ENCODE data around the gene SEPTIN10. TPM values are rescaled to one million over a fixed set of nuclear protein-coding genes. Genes with fewer than 3 reads are reported as not detected.
A peak's percentile ranks its signal among the peaks of the same experiment; 100 is the strongest.

SEPTIN10 gene
- total RNA-seq, 2 donors from 2014 or later = 66.3 to 94.9 TPM

GRCh38 chr2:109615637-109616144, 1.9 kb upstream of the SEPTIN10 start:
- TF ChIP-seq CTCF (IDR thresholded peaks at IDR 0.05) (no peak), POLR2AphosphoS5 (IDR thresholded peaks at IDR 0.05) (no peak), POLR2A (IDR thresholded peaks at IDR 0.05) (no peak)
- Histone ChIP-seq H3K9me3 (no peaks in the 10 kb centered on the region), H3K36me3 (no peaks in the 10 kb centered on the region), H3K27ac (no peak overlapping the region), H3K27me3 (replicated peaks; ENCODE audit: insufficient read depth) (no peaks in the 10 kb centered on the region), H3K4me1 (replicated peaks) (no peaks in the 10 kb centered on the region), H3K4me3 (peak overlapping the region; percentile 58 to 98)
- intact Hi-C loops (cut with DNase I) = loop anchor here (2.0 to 10.0 kb wide), 2 partner anchors 75 to 109 kb away; no protein-coding TSS in a partner anchor
- no peak for DNase-seq (ENCODE audit: low spot score)
- WGBS = 76% methylated on average over 24 of the region's 24 CpGs

DNA sequence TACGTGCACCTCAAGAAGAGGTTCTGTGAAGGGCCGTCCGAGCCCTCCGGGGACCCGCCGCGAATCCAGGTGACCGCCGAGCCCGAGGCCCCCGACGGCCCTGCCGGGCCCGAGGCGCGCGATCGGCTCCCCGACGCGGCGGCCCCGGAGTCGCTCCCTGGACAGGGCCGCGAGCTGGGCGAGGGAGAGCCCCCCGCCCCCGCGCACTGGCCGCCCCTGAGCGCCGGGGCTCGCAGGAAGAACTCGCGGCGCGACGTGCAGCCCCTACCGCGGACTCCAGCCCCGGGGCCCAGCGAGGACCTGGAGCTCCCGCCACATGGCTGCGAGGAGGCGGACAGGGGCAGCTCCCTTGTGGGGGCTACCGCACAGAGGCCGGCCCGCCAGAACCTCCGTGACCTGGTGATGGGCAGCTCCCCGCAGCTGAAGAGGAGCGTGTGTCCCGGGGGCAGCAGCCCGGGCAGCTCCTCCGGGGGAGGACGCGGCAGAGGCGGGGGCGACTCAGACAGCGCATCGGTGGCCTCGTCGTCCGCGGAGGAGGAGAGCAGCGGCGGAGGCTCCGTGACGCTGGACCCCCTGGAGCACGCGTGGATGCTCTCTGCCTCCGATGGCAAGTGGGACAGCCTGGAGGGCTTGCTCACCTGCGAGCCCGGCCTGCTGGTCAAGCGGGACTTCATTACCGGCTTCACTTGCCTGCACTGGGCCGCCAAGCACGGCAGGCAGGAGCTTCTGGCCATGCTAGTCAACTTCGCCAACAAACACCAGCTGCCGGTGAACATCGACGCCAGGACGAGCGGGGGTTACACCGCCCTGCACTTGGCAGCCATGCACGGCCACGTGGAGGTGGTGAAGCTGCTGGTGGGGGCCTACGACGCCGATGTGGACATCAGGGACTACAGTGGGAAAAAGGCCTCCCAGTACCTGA, 1.2 kb upstream of the SEPTIN10 start:
- H3K36me3 ChIP-seq = no peaks in the 10 kb centered on the region
- H3K27ac ChIP-seq = peak overlapping the region; percentile 95 to 99
- DNase-seq (ENCODE audit: low spot score) = no peak
- no peaks in the 10 kb centered on the region for H3K4me1 ChIP-seq (replicated peaks)
- 16% methylated on average over 27 of the region's 90 CpGs for WGBS
- TF ChIP-seq CTCF (IDR thresholded peaks at IDR 0.05) (no peak), POLR2AphosphoS5 (IDR thresholded peaks at IDR 0.05) (no peak), POLR2A (IDR thresholded peaks at IDR 0.05) (peak; percentile 6)
- intact Hi-C loops (cut with DNase I) = loop anchor here (2.0 to 10.0 kb wide), 3 partner anchors 73 to 110 kb away; no protein-coding TSS in a partner anchor
- H3K9me3 ChIP-seq = no peaks in the 10 kb centered on the region
- H3K27me3 ChIP-seq (replicated peaks; ENCODE audit: insufficient read depth) = no peaks in the 10 kb centered on the region
- H3K4me3 ChIP-seq = peak overlapping the region; percentile 58 to 98

DNA sequence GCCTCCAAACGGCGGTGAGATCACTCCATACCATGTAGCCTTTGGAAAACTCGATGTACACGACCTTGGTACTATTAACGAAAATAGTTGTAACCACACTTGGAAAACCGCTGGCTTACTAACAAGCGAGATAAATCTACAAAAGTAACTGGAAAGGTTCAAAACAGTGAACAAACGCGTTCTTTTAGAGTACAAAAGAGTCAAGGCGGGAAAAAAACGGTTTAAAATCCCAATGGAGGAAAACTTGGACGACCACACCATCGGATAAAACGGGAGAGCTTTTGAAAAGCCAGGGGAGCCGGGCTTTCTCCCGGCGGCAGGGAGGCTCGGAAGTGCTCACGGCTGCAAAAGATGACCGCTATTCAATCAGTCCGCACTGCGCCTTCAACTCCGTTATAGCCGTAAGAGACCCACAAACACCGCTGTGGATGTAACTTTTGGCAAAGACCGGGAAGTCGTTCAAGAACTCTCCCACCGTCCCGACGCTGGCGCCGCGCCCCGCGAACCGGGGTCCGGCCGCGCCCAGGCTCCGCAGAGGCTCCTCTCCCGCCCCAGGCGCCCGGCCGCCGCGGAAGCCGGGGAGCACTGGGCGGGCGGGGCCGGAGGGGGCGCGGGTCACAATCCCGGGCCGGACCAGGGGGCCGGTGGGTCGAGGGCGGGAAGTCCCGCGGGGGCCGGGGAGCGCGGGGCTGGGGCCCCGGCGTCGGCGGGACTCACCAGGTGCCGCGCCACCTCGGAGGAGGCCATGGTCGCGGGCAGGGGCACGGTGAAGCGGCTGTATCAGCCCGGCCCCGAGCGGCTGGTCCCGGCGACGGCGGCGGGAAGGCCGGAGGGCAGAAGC, 465 bp downstream of the SEPTIN10 start:
- Histone ChIP-seq H3K36me3 (no peaks in the 10 kb centered on the region), H3K27ac (peak overlapping the region; percentile 95 to 99), H3K27me3 (replicated peaks; ENCODE audit: insufficient read depth) (no peaks in the 10 kb centered on the region), H3K4me3 (peak overlapping the region; percentile 58 to 98), H3K4me1 (replicated peaks) (no peaks in the 10 kb centered on the region), H3K9me3 (no peaks in the 10 kb centered on the region)
- WGBS = under 1% methylated on average over 51 of the region's 82 CpGs
- no peak for TF ChIP-seq CTCF (IDR thresholded peaks at IDR 0.05)
- TF ChIP-seq POLR2AphosphoS5 (IDR thresholded peaks at IDR 0.05) = peak; percentile 7
- TF ChIP-seq POLR2A (IDR thresholded peaks at IDR 0.05) = no peak
- intact Hi-C loops (cut with DNase I) = loop anchor here (5.0 to 10.0 kb wide), 2 partner anchors 71 to 112 kb away; no protein-coding TSS in a partner anchor
- DNase-seq (ENCODE audit: low spot score) = peak; percentile 30

DNA sequence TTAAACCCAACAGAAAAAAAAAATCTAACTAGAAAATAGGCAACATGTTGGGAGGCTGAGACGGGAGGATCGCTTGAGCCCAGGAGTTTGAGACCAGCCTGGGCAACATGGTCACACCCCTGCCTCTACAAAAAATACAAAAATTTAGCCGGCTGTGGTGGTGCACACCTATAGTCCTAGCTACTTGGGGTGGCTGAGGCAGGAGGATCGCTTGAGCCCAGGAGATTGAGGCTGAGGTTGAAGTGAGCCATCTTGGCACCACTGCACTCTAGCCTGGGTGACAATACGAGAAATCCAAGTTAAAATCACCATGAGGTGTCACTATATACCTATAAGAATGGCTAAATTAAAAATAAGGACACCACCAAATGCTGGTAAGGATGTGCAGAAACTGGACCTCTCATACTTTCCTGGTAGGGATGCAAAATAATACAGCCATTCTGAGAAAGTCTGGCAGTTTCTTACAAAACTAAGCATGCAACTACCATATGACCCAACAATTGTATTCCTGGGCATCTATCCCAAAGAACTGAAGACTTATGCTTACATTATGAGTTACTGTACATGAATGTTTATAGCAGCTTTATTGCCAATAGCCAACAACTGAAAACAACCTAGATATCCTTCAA, 2.2 kb downstream of the SEPTIN10 start:
- no peak overlapping the region for H3K27ac ChIP-seq
- WGBS = 82% methylated on average over 5 of the region's 5 CpGs
- intact Hi-C loops (cut with DNase I) = loop anchor here (5.0 to 10.0 kb wide), 2 partner anchors 69 to 113 kb away; no protein-coding TSS in a partner anchor
- no peaks in the 10 kb centered on the region for H3K4me1 ChIP-seq (replicated peaks)
- no peaks in the 10 kb centered on the region for H3K27me3 ChIP-seq (replicated peaks; ENCODE audit: insufficient read depth)
- H3K4me3 ChIP-seq = no peak overlapping the region
- TF ChIP-seq POLR2A (IDR thresholded peaks at IDR 0.05) = no peak
- peak in 2 of 4 experiments; percentile 14 to 33 for TF ChIP-seq CTCF (IDR thresholded peaks at IDR 0.05)
- no peak for TF ChIP-seq POLR2AphosphoS5 (IDR thresholded peaks at IDR 0.05)
- H3K36me3 ChIP-seq = no peaks in the 10 kb centered on the region
- no peaks in the 10 kb centered on the region for H3K9me3 ChIP-seq
- no peak for DNase-seq (ENCODE audit: low spot score)
